GM21723 (cell line): ENCODE data around the gene SF1.

Experiments
- ATAC-seq: cut with Tn5 transposase; IDR thresholded peaks from one replicate; pipeline ENCODE4 v1.9.1; 2021; ENCODE audit warnings: mild to moderate bottlenecking, moderate library complexity; ENCODE audit not compliant: unreplicated experiment

The SF1 gene

GRCh38 chr11:64750361-64751054 lies 27.8 kb downstream of the SF1 start:
- ATAC-seq = no peak

GRCh38 chr11:64747961-64748665 lies 30.2 kb downstream of the SF1 start:
- ATAC-seq = no peak

- no peak for ATAC-seq
Measured at GRCh38 chr11:64746486-64746885, 31.9 kb downstream of the SF1 start.

GRCh38 chr11:64745521-64746328 lies 32.6 kb downstream of the SF1 start:
- peak; percentile 44 for ATAC-seq

GRCh38 chr11:64745189-64745520 lies 33.2 kb downstream of the SF1 start:
- no peak for ATAC-seq

GRCh38 chr11:64744544-64745188 lies 33.7 kb downstream of the SF1 start:
- no peak for ATAC-seq

- ATAC-seq = no peak
Measured at GRCh38 chr11:64743591-64744543, 34.5 kb downstream of the SF1 start, which contains the start of gene RASGRP2. Gene RASGRP2, minus strand, starts transcription at chr11:64744142. Its CDS starts 1,276 bp downstream, at chr11:64742866.

- ATAC-seq = no peak
Measured at GRCh38 chr11:64742889-64743590, 35.3 kb downstream of the SF1 start.

GRCh38 chr11:64742087-64742888 lies 36.1 kb downstream of the SF1 start:
- ATAC-seq = no peak

- ATAC-seq = no peak
Measured at GRCh38 chr11:64741375-64742086, 36.8 kb downstream of the SF1 start.

- ATAC-seq = no peak
Measured at GRCh38 chr11:64739871-64740270, 38.5 kb downstream of the SF1 start.

- no peak for ATAC-seq
Measured at GRCh38 chr11:64736654-64737053, 41.7 kb downstream of the SF1 start.

- no peak for ATAC-seq
Measured at GRCh38 chr11:64735725-64736259, 42.5 kb downstream of the SF1 start.

GRCh38 chr11:64734811-64735724 lies 43.3 kb downstream of the SF1 start:
- no peak for ATAC-seq

- no peak for ATAC-seq
Measured at GRCh38 chr11:64731601-64732000, 46.7 kb downstream of the SF1 start.

- ATAC-seq = no peak
Measured at GRCh38 chr11:64729851-64730382, 48.4 kb downstream of the SF1 start.
